Immature natural killer cell (primary cell): ENCODE measurements around the gene LRRC38. TPM values are rescaled to one million over a fixed set of nuclear protein-coding genes. Genes with fewer than 3 reads are reported as not detected.
"Not testable (repeated sequence)": the region's sequence is repeated elsewhere in the genome, so short reads cannot be mapped to it uniquely, and the experiment has no call there.

Experiments used
- DNase-seq, 3 donors: peaks; one replicate each; pipeline ENCODE4 v3.0.0; 2022; ENCODE audit warnings: mixed read lengths in 1 of 3
- H3K27ac Mint-ChIP-seq, 6 donors: one replicate each; pipeline ENCODE4 v1.8.0; 2020; ENCODE audit warnings: mixed read lengths in 6 of 6, mild to moderate bottlenecking in 5 of 6, inconsistent platforms in 4 of 6, moderate library complexity in 3 of 6
- H3K27me3 Mint-ChIP-seq, 3 donors: one replicate each; pipeline ENCODE4 v1.8.0; 2020 to 2021; ENCODE audit warnings: low read depth in 3 of 3, mild to moderate bottlenecking in 3 of 3, mixed read lengths in 3 of 3, moderate library complexity in 3 of 3, inconsistent platforms in 1 of 3
- H3K36me3 Mint-ChIP-seq, 3 donors: one replicate each; pipeline ENCODE4 v1.8.0; 2020; ENCODE audit warnings: mixed read lengths in 3 of 3, inconsistent platforms in 2 of 3, mild to moderate bottlenecking in 2 of 3
- H3K4me1 Mint-ChIP-seq, 2 donors: one replicate each; pipeline ENCODE4 v1.8.0; 2020; ENCODE audit warnings: inconsistent platforms in 2 of 2, mild to moderate bottlenecking in 2 of 2, mixed read lengths in 2 of 2, moderate library complexity in 1 of 2
- H3K4me3 Mint-ChIP-seq, 5 donors: one replicate each; pipeline ENCODE4 v1.8.0; 2020; ENCODE audit warnings: mild to moderate bottlenecking in 5 of 5, mixed read lengths in 5 of 5, inconsistent platforms in 3 of 5, moderate library complexity in 3 of 5
- H3K9me3 Mint-ChIP-seq, 6 donors: one replicate each; pipeline ENCODE4 v1.8.0; 2020; ENCODE audit warnings: mild to moderate bottlenecking in 6 of 6, mixed read lengths in 6 of 6, inconsistent platforms in 4 of 6, moderate library complexity in 3 of 6
- polyA plus RNA-seq, 3 donors: library from polyadenylated mRNA; unstranded; fragments of 300-500 nt; fragmentation: Illumina TruSeq; gene quantifications; one replicate each; pipeline ENCODE4 v1.2.3, GENCODE V29; 2021

The LRRC38 gene
- polyA plus RNA-seq, 3 donors from 2014 or later: not detected

DNA sequence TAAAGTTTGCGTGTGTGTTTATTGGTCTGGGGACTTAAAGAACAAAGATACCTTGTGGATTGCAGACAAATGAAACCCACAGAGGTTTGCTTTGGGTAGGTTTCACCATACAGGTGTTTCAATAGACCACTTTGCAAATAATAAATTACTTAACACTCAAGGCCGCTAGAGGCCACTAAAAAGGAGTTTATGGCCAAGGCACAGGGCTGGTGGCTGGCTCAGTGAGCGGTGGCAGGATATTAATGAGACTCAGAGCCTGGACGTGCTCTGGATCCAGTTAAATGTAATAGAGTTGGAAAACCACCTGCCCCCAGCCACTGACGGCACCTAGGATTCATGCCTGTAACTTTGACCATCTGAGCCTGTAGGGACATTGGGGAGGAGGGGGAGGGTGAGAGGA, 44.5 kb downstream of the LRRC38 start:
- Mint-ChIP-seq H3K27ac (no peak overlapping the region), H3K9me3 (peaks cover 0 to 3% (median 0%) of the 10 kb centered on the region in 6 donors), H3K4me3 (no peak overlapping the region), H3K27me3 (peaks cover 0 to 4% (median 0%) of the 10 kb centered on the region in 3 donors), H3K36me3 (peaks cover 0 to 3% (median 0%) of the 10 kb centered on the region in 3 donors), H3K4me1 (no peaks in the 10 kb centered on the region)
- DNase-seq: no peak

GRCh38 chr1:13465515-13465914, 48.3 kb downstream of the LRRC38 start:
- no peak overlapping the region for H3K4me3 Mint-ChIP-seq
- no peak for DNase-seq
- no peak overlapping the region for H3K27ac Mint-ChIP-seq
- H3K27me3 Mint-ChIP-seq: peaks cover 0 to 4% (median 2%) of the 10 kb centered on the region in 3 donors
- H3K4me1 Mint-ChIP-seq: no peaks in the 10 kb centered on the region
- no peaks in the 10 kb centered on the region for H3K9me3 Mint-ChIP-seq
- no peaks in the 10 kb centered on the region for H3K36me3 Mint-ChIP-seq

DNA sequence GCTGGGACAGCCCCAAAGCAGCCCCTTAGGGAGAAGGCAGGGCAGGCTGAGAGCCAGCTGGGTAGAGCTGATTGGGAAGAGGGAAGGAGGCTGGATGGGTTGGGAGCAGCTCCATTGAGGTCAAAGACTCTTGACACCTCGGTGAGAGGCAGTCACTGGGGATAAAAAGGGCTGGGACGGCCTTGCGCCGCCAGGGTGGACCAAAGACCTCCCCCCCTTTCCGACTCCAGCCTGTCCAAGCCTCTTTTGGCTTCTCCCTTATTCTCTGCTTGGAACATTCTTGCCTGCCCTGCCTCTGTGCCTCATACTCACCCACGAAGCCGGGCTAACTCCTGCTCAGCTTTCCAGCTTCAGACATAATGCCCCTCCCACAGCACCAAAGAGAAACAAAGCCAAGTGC, 51.1 kb downstream of the LRRC38 start:
- no peak overlapping the region for H3K4me3 Mint-ChIP-seq
- no peak overlapping the region for H3K27ac Mint-ChIP-seq
- no peaks in the 10 kb centered on the region for H3K4me1 Mint-ChIP-seq
- no peaks in the 10 kb centered on the region for H3K36me3 Mint-ChIP-seq
- H3K27me3 Mint-ChIP-seq: peaks cover 1 to 4% (median 2%) of the 10 kb centered on the region in 3 donors
- DNase-seq: no peak
- H3K9me3 Mint-ChIP-seq: no peaks in the 10 kb centered on the region

DNA sequence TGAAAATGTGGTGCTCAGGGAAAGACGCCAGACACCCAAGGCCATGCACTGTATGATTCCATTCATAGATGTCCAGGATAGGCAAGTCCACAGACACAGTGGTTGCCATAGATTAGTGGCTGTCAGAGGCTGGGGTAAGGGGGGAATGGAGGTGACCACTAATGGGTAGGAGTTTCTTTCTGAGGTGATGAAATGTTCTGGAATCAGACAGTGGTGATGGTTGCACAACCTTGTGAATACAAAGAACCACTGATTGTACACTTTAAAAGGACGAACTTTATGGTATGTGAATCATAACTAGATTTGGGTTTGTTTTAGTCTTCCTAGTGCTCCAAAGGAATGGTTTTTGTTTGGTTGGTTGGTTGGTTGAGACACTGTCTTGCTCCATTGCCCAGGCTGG, 51.8 kb downstream of the LRRC38 start:
- Mint-ChIP-seq H3K27ac (peak overlapping the region in 1 of 6 donors; percentile 52), H3K9me3 (no peaks in the 10 kb centered on the region), H3K27me3 (peaks cover 1 to 4% (median 2%) of the 10 kb centered on the region in 3 donors), H3K4me1 (no peaks in the 10 kb centered on the region), H3K36me3 (no peaks in the 10 kb centered on the region), H3K4me3 (no peak overlapping the region)
- no peak for DNase-seq

DNA sequence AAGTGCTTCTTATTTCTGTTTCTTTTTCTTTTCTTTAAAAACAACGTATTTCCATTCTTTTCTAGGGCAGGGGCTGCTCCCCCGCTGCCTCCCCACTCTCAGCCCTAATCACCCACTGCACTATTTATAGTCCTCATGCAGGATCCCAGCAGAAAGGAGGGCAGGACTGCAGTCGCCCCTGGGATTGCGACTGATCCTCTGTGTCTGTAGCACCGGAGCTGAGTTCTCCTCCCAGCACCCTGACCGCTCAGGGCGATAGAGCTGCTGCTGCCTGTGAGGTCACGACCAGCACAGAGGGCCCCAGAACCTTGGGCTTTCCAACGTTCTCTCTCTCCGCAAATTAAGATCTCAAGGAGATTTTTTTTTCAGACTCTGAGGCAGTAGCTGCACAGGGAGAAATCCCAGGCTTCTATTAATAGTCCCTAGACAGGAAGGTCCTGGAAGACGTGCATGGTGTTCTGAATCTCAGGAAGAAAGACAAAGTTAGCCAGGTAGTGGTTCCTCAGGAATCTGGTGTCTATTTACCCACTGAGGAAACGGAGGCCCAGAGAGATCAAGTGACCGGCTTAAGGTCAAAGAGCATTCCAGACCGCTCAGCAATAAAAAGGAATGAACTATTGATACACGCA, 56.8 kb downstream of the LRRC38 start:
- DNase-seq: no peak
- Mint-ChIP-seq H3K27ac (no peak overlapping the region), H3K27me3 (peaks cover 1 to 4% (median 2%) of the 10 kb centered on the region in 3 donors), H3K4me3 (no peak overlapping the region), H3K36me3 (no peaks in the 10 kb centered on the region), H3K4me1 (no peaks in the 10 kb centered on the region), H3K9me3 (no peaks in the 10 kb centered on the region)

DNA sequence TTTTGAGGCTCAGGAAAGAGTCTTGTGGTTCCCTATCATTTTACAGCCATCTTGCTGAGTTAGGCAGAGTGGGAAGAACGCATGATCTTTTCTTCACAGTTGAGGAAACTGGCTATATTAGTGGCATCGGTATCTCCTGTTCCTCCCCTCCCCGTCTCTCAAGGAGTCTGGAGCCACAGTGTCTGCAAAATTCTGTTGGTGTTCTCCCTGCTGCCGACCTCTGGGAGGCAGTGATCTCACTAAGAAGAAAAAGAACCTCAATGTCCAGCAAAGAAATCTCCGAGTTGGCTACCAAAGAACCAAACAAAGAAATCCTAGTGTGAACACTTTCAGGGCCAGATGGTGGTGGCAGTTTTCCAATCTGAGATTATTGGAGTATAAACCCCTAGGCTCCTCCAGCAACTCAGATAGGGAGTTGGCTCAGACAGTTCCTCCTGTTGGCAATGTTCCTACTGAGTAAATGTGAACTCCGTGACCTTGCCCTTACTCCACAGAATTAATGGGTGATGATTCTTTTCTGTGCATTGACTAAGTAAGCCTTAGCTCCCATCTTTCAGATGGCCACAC, 62.3 kb downstream of the LRRC38 start:
- no peak overlapping the region for H3K27ac Mint-ChIP-seq
- peaks cover 0 to 6% (median 0%) of the 10 kb centered on the region in 3 donors for H3K27me3 Mint-ChIP-seq
- H3K4me1 Mint-ChIP-seq: no peaks in the 10 kb centered on the region
- no peaks in the 10 kb centered on the region for H3K36me3 Mint-ChIP-seq
- DNase-seq: no peak
- no peak overlapping the region for H3K4me3 Mint-ChIP-seq
- H3K9me3 Mint-ChIP-seq: no peaks in the 10 kb centered on the region

GRCh38 chr1:13450204-13450603, 63.6 kb downstream of the LRRC38 start:
- Mint-ChIP-seq H3K4me1 (no peaks in the 10 kb centered on the region), H3K9me3 (no peaks in the 10 kb centered on the region), H3K4me3 (no peak overlapping the region), H3K36me3 (no peaks in the 10 kb centered on the region), H3K27me3 (peaks cover 0 to 4% (median 0%) of the 10 kb centered on the region in 3 donors), H3K27ac (no peak overlapping the region)
- no peak for DNase-seq

DNA sequence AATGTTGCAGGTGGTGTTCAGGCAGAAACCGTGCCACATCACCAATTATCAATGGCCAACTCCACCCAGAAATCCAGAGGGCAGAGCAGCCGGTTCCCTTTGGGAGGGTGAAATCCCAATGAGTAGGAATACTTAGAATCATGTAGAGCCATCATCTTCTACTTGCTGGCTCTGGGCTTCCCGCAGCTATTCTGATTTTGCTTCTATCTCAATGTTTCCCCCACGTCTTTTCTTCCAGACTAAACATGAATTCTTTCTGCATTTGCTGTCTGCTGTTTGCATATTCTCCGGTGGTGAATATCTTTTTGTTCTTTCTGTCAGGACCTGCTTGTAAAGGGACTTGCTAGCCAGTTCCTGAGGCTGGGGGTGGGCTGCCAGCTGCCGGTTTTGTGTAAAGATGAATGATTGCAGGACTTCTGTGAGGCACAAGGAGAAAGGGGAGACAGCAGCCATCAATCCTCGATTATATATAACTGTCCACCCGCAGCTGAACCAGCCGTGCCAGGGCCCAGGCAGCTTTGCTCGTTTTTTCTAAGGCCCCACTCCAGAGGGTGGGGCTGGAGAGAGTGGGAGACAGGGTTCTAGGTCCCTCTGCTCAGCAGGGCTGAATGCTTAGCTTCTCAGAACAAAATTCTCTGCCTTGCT, 70.3 kb downstream of the LRRC38 start:
- no peaks in the 10 kb centered on the region for H3K36me3 Mint-ChIP-seq
- no peak for DNase-seq
- H3K27ac Mint-ChIP-seq: no peak overlapping the region
- no peaks in the 10 kb centered on the region for H3K4me1 Mint-ChIP-seq
- H3K27me3 Mint-ChIP-seq: no peaks in the 10 kb centered on the region
- H3K9me3 Mint-ChIP-seq: no peaks in the 10 kb centered on the region
- no peak overlapping the region for H3K4me3 Mint-ChIP-seq

- not testable (repeated sequence) for H3K36me3 Mint-ChIP-seq, H3K4me3 Mint-ChIP-seq, DNase-seq
These were observed 74.6 kb downstream of the LRRC38 start for GRCh38 chr1:13439104-13439783.

DNA sequence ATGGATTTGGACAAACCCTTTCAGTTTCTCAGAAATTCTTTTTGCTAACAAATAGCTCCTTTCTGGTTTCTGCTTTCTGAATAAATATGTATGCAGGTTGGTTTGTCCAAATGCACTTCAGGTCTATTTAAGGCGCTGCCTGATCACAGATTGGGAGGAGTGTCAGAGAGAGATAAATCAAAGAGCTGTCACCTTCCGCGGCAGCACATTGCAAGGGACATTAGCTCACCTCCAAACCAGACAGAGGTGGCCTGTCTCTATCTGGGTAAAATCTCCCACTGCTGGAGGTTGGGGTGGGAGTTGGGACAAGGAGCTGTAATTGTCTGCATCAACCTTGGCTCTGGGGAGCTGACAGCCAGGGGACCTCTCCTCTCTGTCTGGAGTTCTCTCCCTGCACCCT, 78.3 kb downstream of the LRRC38 start:
- peaks cover 0 to 3% (median 0%) of the 10 kb centered on the region in 6 donors for H3K9me3 Mint-ChIP-seq
- H3K4me1 Mint-ChIP-seq: no peaks in the 10 kb centered on the region
- H3K27ac Mint-ChIP-seq: no peak overlapping the region
- no peaks in the 10 kb centered on the region for H3K36me3 Mint-ChIP-seq
- no peak for DNase-seq
- peaks cover 0 to 3% (median 3%) of the 10 kb centered on the region in 3 donors for H3K27me3 Mint-ChIP-seq
- H3K4me3 Mint-ChIP-seq: no peak overlapping the region

More at GRCh38 chr1:13439104-13439783, 74.6 kb downstream of the LRRC38 start:
- H3K4me1 Mint-ChIP-seq, H3K9me3 Mint-ChIP-seq, H3K27ac Mint-ChIP-seq, H3K27me3 Mint-ChIP-seq: not testable (repeated sequence)

- not testable (repeated sequence) for DNase-seq, H3K9me3 Mint-ChIP-seq, H3K27me3 Mint-ChIP-seq, H3K27ac Mint-ChIP-seq, H3K4me3 Mint-ChIP-seq, H3K36me3 Mint-ChIP-seq, H3K4me1 Mint-ChIP-seq
These were observed 80.0 kb downstream of the LRRC38 start for GRCh38 chr1:13433694-13434358.

DNA sequence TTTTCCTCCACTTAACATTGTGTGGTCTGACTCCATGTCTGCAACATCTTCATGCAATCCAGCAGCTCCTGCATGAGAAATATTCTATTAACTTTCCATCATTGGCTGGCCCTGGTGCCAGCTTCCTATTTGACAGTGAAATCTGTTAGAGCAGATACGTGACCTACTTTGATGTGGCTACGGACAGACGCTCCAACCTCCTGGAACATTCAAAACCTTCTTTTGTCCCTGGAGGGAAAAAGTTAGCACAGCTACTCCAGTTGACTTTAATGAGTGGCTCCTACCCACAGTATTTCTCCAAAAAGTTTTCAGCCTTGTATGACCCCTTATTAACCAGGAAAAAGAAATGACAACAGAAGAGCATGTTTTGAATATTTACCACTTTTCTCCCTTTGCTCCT, 81.6 kb downstream of the LRRC38 start:
- H3K9me3 Mint-ChIP-seq: peaks cover 0 to 3% (median 0%) of the 10 kb centered on the region in 6 donors
- peaks cover 0 to 4% (median 3%) of the 10 kb centered on the region in 3 donors for H3K27me3 Mint-ChIP-seq
- no peak overlapping the region for H3K27ac Mint-ChIP-seq
- no peaks in the 10 kb centered on the region for H3K4me1 Mint-ChIP-seq
- H3K4me3 Mint-ChIP-seq: no peak overlapping the region
- no peaks in the 10 kb centered on the region for H3K36me3 Mint-ChIP-seq
- DNase-seq: no peak

- H3K4me3 Mint-ChIP-seq: no peak overlapping the region
- H3K27ac Mint-ChIP-seq: no peak overlapping the region
- H3K9me3 Mint-ChIP-seq: no peaks in the 10 kb centered on the region
- no peaks in the 10 kb centered on the region for H3K4me1 Mint-ChIP-seq
- peaks cover 0 to 4% (median 3%) of the 10 kb centered on the region in 3 donors for H3K27me3 Mint-ChIP-seq
- DNase-seq: no peak
- no peaks in the 10 kb centered on the region for H3K36me3 Mint-ChIP-seq
These were observed 83.3 kb downstream of the LRRC38 start for GRCh38 chr1:13430495-13430894.
